H1 (cell line): ENCODE results near the gene GINS2. TPM values are rescaled to one million over a fixed set of nuclear protein-coding genes. Genes with fewer than 3 reads are reported as not detected.

ENCODE experiments used
- CTCF ChIA-PET: fragments of 300-600 bp; sonication (Branson Sonifier 250); formaldehyde crosslinking; loops from one replicate; lab custom pipeline; 2021; ENCODE audit not compliant: partially characterized antibody; lab: Charles Lee
- POLR2A ChIA-PET: fragments of 300-600 bp; sonication (Branson Sonifier 250); formaldehyde crosslinking; loops from one replicate; lab custom pipeline; 2021; ENCODE audit warnings: inconsistent platforms; ENCODE audit not compliant: partially characterized antibody; lab: Charles Lee
- DNase-seq, 2 experiments: peaks; one replicate each; pipeline versions ENCODE4 v3.0.0 to v3.0.0-alpha.2; 2010 to 2022; ENCODE audit warnings: low spot score in 2 of 2, low read depth in 1 of 2, mixed read lengths in 1 of 2
- FAIRE-seq: peaks from 2 replicates; lab custom pipeline; 2011; peaks lifted over from hg19 to GRCh38; lab: Jason Lieb, UNC
- H2AFZ ChIP-seq: 2 replicates; pipeline ENCODE4 v1.8.1; 2012; ENCODE audit warnings: low read length, inconsistent platforms
- H2AK5ac ChIP-seq: 2 replicates; pipeline ENCODE4 v1.6.1; 2013; ENCODE audit warnings: low read depth, low read length
- H2BK120ac ChIP-seq: replicated peaks from 2 replicates; pipeline ENCODE3; 2013; ENCODE audit warnings: low read depth, low read length, inconsistent platforms
- H2BK12ac ChIP-seq: 2 replicates; pipeline ENCODE4 v1.6.1; 2013; ENCODE audit warnings: low read depth, low read length
- H2BK15ac ChIP-seq: 2 replicates; pipeline ENCODE4 v1.6.1; 2013; ENCODE audit warnings: low read length
- H2BK20ac ChIP-seq: 2 replicates; pipeline ENCODE4 v1.6.1; 2013; ENCODE audit warnings: low read length
- H2BK5ac ChIP-seq: 2 replicates; pipeline ENCODE4 v1.6.1; 2013; ENCODE audit warnings: low read depth, low read length
- H3K14ac ChIP-seq: 2 replicates; pipeline ENCODE4 v1.6.1; 2013; ENCODE audit warnings: inconsistent platforms; ENCODE audit not compliant: insufficient read length
- H3K18ac ChIP-seq: 2 replicates; pipeline ENCODE4 v1.6.1; 2013; ENCODE audit warnings: low read length; ENCODE audit errors: extremely low read depth
- H3K23ac ChIP-seq: 2 replicates; pipeline ENCODE4 v1.6.1; 2013; ENCODE audit warnings: inconsistent platforms; ENCODE audit not compliant: insufficient read length
- H3K23me2 ChIP-seq: 2 replicates; pipeline ENCODE4 v1.6.1; 2013; ENCODE audit warnings: low read depth, low read length
- H3K27ac ChIP-seq: 2 replicates; pipeline ENCODE4 v1.6.1; 2011; ENCODE audit warnings: low read depth, low read length, inconsistent platforms
- H3K27me3 ChIP-seq, 4 experiments: replicated peaks in 1 of 4; 1 replicate in 1 of 4; 2 replicates in 3 of 4; pipeline versions ENCODE4 v1.6.1 to v1.8.1; 2011 to 2013; ENCODE audit warnings: low read length in 3 of 4, mild to moderate bottlenecking in 3 of 4, inconsistent platforms in 2 of 4, mixed read lengths in 2 of 4, moderate library complexity in 1 of 4; ENCODE audit not compliant: control insufficient read depth in 3 of 4, insufficient read depth in 3 of 4; ENCODE audit errors: extremely low read depth in 1 of 4
- H3K36me3 ChIP-seq, 4 experiments: 2 replicates each; pipeline versions ENCODE4 v1.6.1 to v1.8.1; 2011 to 2013; ENCODE audit warnings: mild to moderate bottlenecking in 4 of 4, low read length in 3 of 4, moderate library complexity in 2 of 4, control low read depth in 1 of 4, inconsistent platforms in 1 of 4; ENCODE audit not compliant: insufficient read depth in 4 of 4, control insufficient read depth in 2 of 4
- H3K4ac ChIP-seq: replicated peaks from 2 replicates; pipeline ENCODE3; 2013; ENCODE audit warnings: low read length, low read depth, mixed read lengths, inconsistent platforms; ENCODE audit not compliant: insufficient read length
- H3K4me1 ChIP-seq, 4 experiments: replicated peaks in 1 of 4; 1 replicate in 1 of 4; 2 replicates in 3 of 4; pipeline versions ENCODE4 v1.6.1 to v1.8.1; 2011 to 2013; ENCODE audit warnings: low read length in 3 of 4, inconsistent platforms in 2 of 4, mixed read lengths in 1 of 4; ENCODE audit not compliant: insufficient read depth in 4 of 4, control insufficient read depth in 3 of 4
- H3K4me2 ChIP-seq, 2 experiments: 2 replicates each; pipeline versions ENCODE4 v1.6.1 to v1.8.1; 2011 to 2013; ENCODE audit warnings: low read depth in 2 of 2, low read length in 2 of 2, control low read depth in 1 of 2, inconsistent platforms in 1 of 2, mild to moderate bottlenecking in 1 of 2; ENCODE audit not compliant: insufficient read depth in 1 of 2
- H3K4me3 ChIP-seq, 4 experiments: fragments of 200-600, 300-600 bp in 1 of 4; sonication (generic), shearing (Covaris generic), sonication (Bioruptor Twin) in 1 of 4; 2 replicates each; pipeline versions ENCODE4 v1.5.1 to v1.8.1; 2011 to 2016; ENCODE audit warnings: low read length in 4 of 4, low read depth in 3 of 4, control low read depth in 2 of 4, inconsistent platforms in 2 of 4, mild to moderate bottlenecking in 2 of 4, mixed read lengths in 1 of 4, moderate library complexity in 1 of 4; ENCODE audit not compliant: insufficient read depth in 2 of 4; ENCODE audit errors: extremely low read depth in 1 of 4
- H3K56ac ChIP-seq: replicated peaks from 2 replicates; pipeline ENCODE3; 2013; ENCODE audit warnings: low read depth, mild to moderate bottlenecking, mixed read lengths, low read length, inconsistent platforms; ENCODE audit not compliant: insufficient read length
- H3K79me1 ChIP-seq: 2 replicates; pipeline ENCODE4 v1.6.1; 2013; ENCODE audit warnings: low read depth, low read length, control low read depth
- H3K79me2 ChIP-seq, 2 experiments: 2 replicates each; pipeline versions ENCODE4 v1.6.1 to v1.8.1; 2012 to 2013; ENCODE audit warnings: low read length in 2 of 2, mild to moderate bottlenecking in 2 of 2, inconsistent platforms in 1 of 2; ENCODE audit not compliant: insufficient read depth in 2 of 2, control insufficient read depth in 1 of 2
- H3K9ac ChIP-seq, 4 experiments: replicated peaks in 1 of 4; 1 replicate in 1 of 4; 2 replicates in 3 of 4; pipeline versions ENCODE4 v1.6.1 to v1.8.1; 2011 to 2013; ENCODE audit warnings: low read depth in 3 of 4, low read length in 3 of 4, control low read depth in 2 of 4, mild to moderate bottlenecking in 2 of 4, moderate library complexity in 2 of 4, inconsistent platforms in 1 of 4; ENCODE audit errors: extremely low read depth in 1 of 4
- H3K9me3 ChIP-seq, 2 experiments: 2 replicates each; pipeline versions ENCODE4 v1.6.1 to v1.8.1; 2012 to 2013; ENCODE audit warnings: mild to moderate bottlenecking in 2 of 2, moderate library complexity in 2 of 2, control low read depth in 1 of 2, inconsistent platforms in 1 of 2, low read depth in 1 of 2, low read length in 1 of 2, mixed read lengths in 1 of 2; ENCODE audit not compliant: insufficient read depth in 2 of 2
- H4K20me1 ChIP-seq, 2 experiments: replicated peaks in 1 of 2; 2 replicates each; pipeline versions ENCODE3 to v1.8.1; 2011 to 2013; ENCODE audit warnings: inconsistent platforms in 2 of 2, low read length in 2 of 2, mild to moderate bottlenecking in 1 of 2; ENCODE audit not compliant: insufficient read depth in 2 of 2, control insufficient read depth in 1 of 2
- H4K5ac ChIP-seq: 2 replicates; pipeline ENCODE4 v1.6.1; 2013; ENCODE audit warnings: low read length, low read depth, mixed read lengths, inconsistent platforms; ENCODE audit not compliant: insufficient read length
- H4K8ac ChIP-seq: 2 replicates; pipeline ENCODE4 v1.8.0; 2013; ENCODE audit warnings: mild to moderate bottlenecking, moderate library complexity, low read length, inconsistent platforms; ENCODE audit not compliant: insufficient read depth; ENCODE audit errors: extremely low read depth
- H4K91ac ChIP-seq: replicated peaks from 2 replicates; pipeline ENCODE3; 2013; ENCODE audit warnings: low read length, mixed read lengths, inconsistent platforms; ENCODE audit not compliant: insufficient read length
- CEBPB ChIP-seq: IDR thresholded peaks from 2 replicates; pipeline ENCODE4 v1.6.1; 2012; ENCODE audit warnings: low read depth, low read length
- POLR2A ChIP-seq, 2 experiments: IDR thresholded peaks; 1 replicate in 1 of 2; 2 replicates in 1 of 2; pipeline ENCODE4 v1.6.1; 2011; ENCODE audit warnings: low read depth in 2 of 2, low read length in 2 of 2, mild to moderate bottlenecking in 2 of 2; ENCODE audit errors: control extremely low read depth in 1 of 2
- RFX5 ChIP-seq: IDR thresholded peaks from 2 replicates; pipeline ENCODE4 v1.6.1; 2011; ENCODE audit warnings: low read depth, low read length, improper control_type of control experiment, borderline replicate concordance
- WGBS, 2 experiments: shearing (Covaris generic) in 1 of 2; methylation state at CpG; one replicate each; pipeline versions ENCODE4 v1.1.6 to v1.1.7; 2013 to 2015; ENCODE audit warnings: low lambda C conversion rate in 2 of 2, mixed read lengths in 2 of 2, inconsistent platforms in 1 of 2, low coverage in 1 of 2, missing lambda C conversion rate in 1 of 2; ENCODE audit not compliant: insufficient replicate concordance in 2 of 2, insufficient coverage in 1 of 2, insufficient read length in 1 of 2; ENCODE audit errors: extremely low coverage in 1 of 2, missing lambda C conversion rate in 1 of 2; 5-methylcytosine and 5-hydroxymethylcytosine counted together
- polyA plus RNA-seq, 7 experiments: library from polyadenylated mRNA; depleted of rRNA in 3 of 7; stranded (reverse) in 5 of 7; unstranded in 2 of 7; fragments of >200 nt in 5 of 7; fragments of 200-250 nt in 2 of 7; gene quantifications; 1 replicate in 5 of 7; 2 replicates in 1 of 7; 4 replicates in 1 of 7; pipeline versions ENCODE4 v1.2.1 to v1.2.3, GENCODE V29; 2011 to 2013; ENCODE audit warnings: missing spikeins in 2 of 7, mixed read lengths in 2 of 7
- total RNA-seq: library from RNA; stranded (reverse); fragmentation: NEBNext Ultra II Directional; extraction: Animal tissue kit (Norgen Biotek cat#: 25700); gene quantifications from 2 replicates; pipeline ENCODE4 v1.2.1, GENCODE V29; 2021

The GINS2 gene
- total and polyA plus RNA-seq, 2 of the 8 experiments (the other 6 are each of a cell fraction or from before 2014, with no cell fraction given), result 29.4 to 59.1 TPM

DNA sequence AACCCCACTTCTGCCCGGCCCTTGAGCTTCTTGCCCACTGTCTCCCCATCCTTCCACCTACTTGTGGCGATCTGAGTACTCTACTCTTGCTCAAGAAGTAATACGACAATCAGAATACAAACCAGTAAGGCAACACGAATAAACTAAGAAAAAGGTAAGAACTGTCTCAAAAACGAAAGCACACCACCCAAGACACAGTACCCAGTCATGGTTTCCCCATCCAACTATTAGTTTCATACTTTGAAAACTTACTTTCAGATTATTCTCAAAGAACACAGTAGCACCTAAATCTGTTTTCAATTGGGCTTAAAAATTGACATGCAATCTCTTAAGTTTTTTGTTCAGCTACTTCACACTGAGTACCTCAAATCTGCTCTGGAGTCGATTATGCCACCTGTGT, 13.9 kb downstream of the GINS2 start:
- H3K79me2 ChIP-seq, result no peaks in the 10 kb centered on the region
- peaks cover 4 to 6% of the 10 kb centered on the region in 2 experiments for H4K20me1 ChIP-seq
- H4K8ac ChIP-seq, result no peak overlapping the region; the same call in 1 of the 2 replicates
- FAIRE-seq (no peak), DNase-seq (no peak)
- H3K4me2 ChIP-seq, result no peak overlapping the region
- H2BK15ac ChIP-seq, result no peak overlapping the region
- H3K9ac ChIP-seq, result no peak overlapping the region
- no peak overlapping the region for H3K27ac ChIP-seq
- no peak for TF ChIP-seq CEBPB
- TF ChIP-seq RFX5, result no peak
- 0 out of 3 replicates have a peak, but pooled peaks of 1 of the 2 experiments have one; percentile 7 for TF ChIP-seq POLR2A (IDR thresholded peaks at IDR 0.05; ENCODE audit: control extremely low read depth in 1 of 2, low read depth in 2 of 2, low read length in 2 of 2)
- H2BK12ac ChIP-seq, result no peak overlapping the region
- no peak overlapping the region for H2BK20ac ChIP-seq
- no peak overlapping the region for H2BK5ac ChIP-seq
- no peak overlapping the region for H3K14ac ChIP-seq
- 90% methylated on average over 6 of the region's 6 CpGs; no CpG with 5 or more reads in 1 of the 2 experiments for whole genome bisulfite sequencing, 2 experiments
- no peak overlapping the region for H3K18ac ChIP-seq
- no peak overlapping the region for H3K56ac ChIP-seq
- H2AK5ac ChIP-seq, result no peak overlapping the region
- no peak overlapping the region for H3K4me3 ChIP-seq
- H2AFZ ChIP-seq, result no peak overlapping the region
- ChIA-PET CTCF (interaction anchor here (0.9 to 37.0 kb wide), 13 partner anchors 10 to 430 kb away, joined by 3 to 620 read pairs (median 7); no protein-coding TSS in a partner anchor), POLR2A (interaction anchor here (0.9 to 10.5 kb wide), 7 partner anchors 8 to 273 kb away, joined by 3 to 77 read pairs (median 6); partner anchors contain the start of gene GINS2)
- H3K23me2 ChIP-seq, result no peaks in the 10 kb centered on the region
- no peaks in the 10 kb centered on the region for H3K4me1 ChIP-seq
- H4K91ac ChIP-seq, result no peak overlapping the region
- no peak overlapping the region for H3K23ac ChIP-seq
- H3K9me3 ChIP-seq, result no peaks in the 10 kb centered on the region
- no peak overlapping the region for H2BK120ac ChIP-seq
- no peak overlapping the region for H4K5ac ChIP-seq
- no peak overlapping the region for H3K4ac ChIP-seq
- no peaks in the 10 kb centered on the region for H3K27me3 ChIP-seq
- peaks cover 41 to 88% (median 65%) of the 10 kb centered on the region in 4 experiments for H3K36me3 ChIP-seq
- H3K79me1 ChIP-seq, result no peaks in the 10 kb centered on the region
